ENCODE data around the gene S100A10. TPM values are rescaled to one million over a fixed set of nuclear protein-coding genes. Genes with fewer than 3 reads are reported as not detected.

S100A10 gene, protein sequence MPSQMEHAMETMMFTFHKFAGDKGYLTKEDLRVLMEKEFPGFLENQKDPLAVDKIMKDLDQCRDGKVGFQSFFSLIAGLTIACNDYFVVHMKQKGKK
- total RNA-seq (2022) (2,143 and 2,154 TPM in 2 replicates), Bru-seq, nascent RNA (percentile 100 among the genes with signal in this experiment), BruChase-seq, experiment 1, labeled RNA remaining after a 2-hour chase (percentile 98 among the genes with signal in this experiment), BruChase-seq, experiment 2, labeled RNA remaining after a 6-hour chase (percentile 99 among the genes with signal in this experiment)
- long read RNA-seq, transcript S100A10-202 (3 exons, 1,202 nt) = major isoform, 1,000 of 1,071 reads
- long read RNA-seq, transcript S100A10-201 (3 exons, 616 nt) = minor isoform, 6 of 1,071 reads
- long read RNA-seq, partial matches to known transcripts = 16 of 1,071 reads
- long read RNA-seq, other reads (novel, unspliced or antisense) = 49 of 1,071 reads

DNA sequence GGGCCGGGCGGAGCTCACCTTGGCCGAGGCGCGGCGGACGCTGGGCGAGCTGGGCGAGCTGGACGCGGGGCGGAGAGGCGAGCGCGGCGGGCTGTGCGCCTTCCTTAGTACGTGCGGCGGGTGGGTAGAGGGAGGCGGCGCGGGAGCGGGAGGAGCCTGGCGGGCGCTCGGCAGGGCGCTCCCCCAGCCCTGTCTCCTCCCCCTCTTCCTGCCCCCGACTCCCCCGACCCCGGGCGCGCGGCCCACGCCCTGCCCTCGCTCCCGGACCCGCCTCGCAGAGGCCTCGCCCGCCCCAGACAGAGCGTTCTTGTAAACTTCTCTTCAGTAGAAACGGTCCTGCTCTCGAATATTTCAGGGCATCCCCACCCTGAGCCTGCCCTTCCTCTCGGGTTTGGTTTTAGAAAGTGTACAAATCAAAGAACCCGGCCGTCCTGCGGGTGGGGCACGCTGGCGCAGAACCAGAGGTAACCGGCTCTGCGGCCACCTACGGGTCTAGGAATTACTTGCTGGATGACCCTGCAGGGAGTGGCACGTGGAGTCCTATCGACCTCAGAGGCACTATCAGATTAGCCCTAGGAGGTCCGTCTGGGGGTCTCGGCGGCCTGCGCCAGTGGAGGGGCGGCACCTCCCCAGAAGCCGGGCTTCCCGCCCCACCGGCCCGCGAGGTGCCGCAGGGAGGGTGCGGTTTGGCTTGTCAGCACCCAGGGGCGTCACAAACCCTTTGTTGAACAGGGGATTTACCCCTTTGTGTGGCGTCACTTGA, at the start of gene S100A10:
Gene S100A10, minus strand, starts transcription at position 126 of the 763 bp plus-strand sequence. CDS start 7,629 bp downstream, outside the sequence.
- Histone ChIP-seq H3K36me3 (ENCODE audit: control insufficient read depth, insufficient read depth, low read length) (peaks cover 7% of the 10 kb centered on the region), H3K4me3 (ENCODE audit: low read depth, low read length) (peak within 1 kb of the TSS; percentile 88), H3K9me3 (no peaks in the 10 kb centered on the region), H3K4me1 (peaks cover 55% of the 10 kb centered on the region), H3K27me3 (replicated peaks; ENCODE audit: control insufficient read depth, insufficient read depth, low read length) (no peaks in the 10 kb centered on the region)
- Mint-ChIP-seq H3K36me3 (ENCODE audit: insufficient read depth, unreplicated experiment) (peaks cover 65% of the 10 kb centered on the region), H3K27me3 (ENCODE audit: insufficient read depth, unreplicated experiment) (no peaks in the 10 kb centered on the region), H3K27ac (ENCODE audit: unreplicated experiment) (peak within 1 kb of the TSS; percentile 99), H3K9me3 (ENCODE audit: unreplicated experiment) (no peaks in the 10 kb centered on the region), H3K4me3 (ENCODE audit: unreplicated experiment) (peak within 1 kb of the TSS; percentile 88), H3K4me1 (ENCODE audit: low read depth, unreplicated experiment) (peaks cover 34% of the 10 kb centered on the region)
- BruUV-seq (replicated peaks) = TSS peak; percentile 0
- TF ChIP-seq, protein P1, sequence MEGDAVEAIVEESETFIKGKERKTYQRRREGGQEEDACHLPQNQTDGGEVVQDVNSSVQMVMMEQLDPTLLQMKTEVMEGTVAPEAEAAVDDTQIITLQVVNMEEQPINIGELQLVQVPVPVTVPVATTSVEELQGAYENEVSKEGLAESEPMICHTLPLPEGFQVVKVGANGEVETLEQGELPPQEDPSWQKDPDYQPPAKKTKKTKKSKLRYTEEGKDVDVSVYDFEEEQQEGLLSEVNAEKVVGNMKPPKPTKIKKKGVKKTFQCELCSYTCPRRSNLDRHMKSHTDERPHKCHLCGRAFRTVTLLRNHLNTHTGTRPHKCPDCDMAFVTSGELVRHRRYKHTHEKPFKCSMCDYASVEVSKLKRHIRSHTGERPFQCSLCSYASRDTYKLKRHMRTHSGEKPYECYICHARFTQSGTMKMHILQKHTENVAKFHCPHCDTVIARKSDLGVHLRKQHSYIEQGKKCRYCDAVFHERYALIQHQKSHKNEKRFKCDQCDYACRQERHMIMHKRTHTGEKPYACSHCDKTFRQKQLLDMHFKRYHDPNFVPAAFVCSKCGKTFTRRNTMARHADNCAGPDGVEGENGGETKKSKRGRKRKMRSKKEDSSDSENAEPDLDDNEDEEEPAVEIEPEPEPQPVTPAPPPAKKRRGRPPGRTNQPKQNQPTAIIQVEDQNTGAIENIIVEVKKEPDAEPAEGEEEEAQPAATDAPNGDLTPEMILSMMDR (IDR thresholded peaks at IDR 0.05; ENCODE audit: insufficient read depth in 1 of 2, low read depth in 1 of 2, low read length in 1 of 2, severe bottlenecking in 1 of 2, unreplicated experiment in 1 of 2) = no peak
- DNase-seq = peak; percentile 90 to 91
- CTCF ChIA-PET = interaction anchor here (2.2 to 3.1 kb wide), 3 partner anchors 18 to 26 kb away, joined by 8 to 22 read pairs (median 16); no protein-coding TSS in a partner anchor
- POLR2A ChIA-PET = interaction anchor here (0.6 to 3.4 kb wide), 5 partner anchors 7 to 483 kb away, joined by 3 to 56 read pairs (median 6); partner anchors contain the start of genes CGN and THEM4
- intact Hi-C loops (cut with micrococcal nuclease; ENCODE audit: unreplicated experiment) = loop anchor here (1.0 to 5.0 kb wide), 2 partner anchors 26 to 797 kb away; partner anchors contain the start of gene PIP5K1A

DNA sequence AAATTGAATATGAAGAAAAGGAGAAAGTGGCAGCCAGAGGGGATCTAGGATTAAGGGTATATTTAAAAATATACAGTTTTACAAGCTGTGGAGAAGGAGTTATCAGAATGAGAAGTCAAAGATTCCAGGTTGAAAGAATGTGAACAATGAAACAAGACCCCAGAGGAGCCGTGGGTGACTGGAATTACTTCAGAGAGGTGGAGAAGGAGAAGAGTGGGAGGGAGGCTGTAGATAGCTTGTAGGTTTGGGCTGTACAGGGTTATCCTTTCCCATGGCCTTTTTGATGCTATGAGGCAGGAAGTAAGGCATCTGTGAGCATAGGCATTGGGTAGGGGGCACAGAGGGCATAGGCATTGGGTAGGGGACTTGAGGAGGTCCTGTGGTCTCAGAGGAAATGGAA, 48.4 kb upstream of the S100A10 start:
- no peak overlapping the region for H3K27ac Mint-ChIP-seq (ENCODE audit: unreplicated experiment)
- BruUV-seq (replicated peaks) = no TSS peak
- H3K4me3 Mint-ChIP-seq (ENCODE audit: unreplicated experiment) = no peak overlapping the region
- H3K9me3 ChIP-seq = no peaks in the 10 kb centered on the region
- no peaks in the 10 kb centered on the region for H3K4me1 Mint-ChIP-seq (ENCODE audit: low read depth, unreplicated experiment)
- no peak for DNase-seq
- H3K27me3 Mint-ChIP-seq (ENCODE audit: insufficient read depth, unreplicated experiment) = no peaks in the 10 kb centered on the region
- H3K27me3 ChIP-seq (replicated peaks; ENCODE audit: control insufficient read depth, insufficient read depth, low read length) = no peaks in the 10 kb centered on the region
- TF ChIP-seq, protein P1 (IDR thresholded peaks at IDR 0.05; ENCODE audit: insufficient read depth in 1 of 2, low read depth in 1 of 2, low read length in 1 of 2, severe bottlenecking in 1 of 2, unreplicated experiment in 1 of 2) = no peak
- ChIA-PET CTCF (no interaction called here), POLR2A (no interaction called here)
- intact Hi-C loops (cut with micrococcal nuclease; ENCODE audit: unreplicated experiment) = no loop called here
- H3K9me3 Mint-ChIP-seq (ENCODE audit: unreplicated experiment) = no peaks in the 10 kb centered on the region
- no peak overlapping the region for H3K4me3 ChIP-seq (ENCODE audit: low read depth, low read length)
- no peaks in the 10 kb centered on the region for H3K36me3 Mint-ChIP-seq (ENCODE audit: insufficient read depth, unreplicated experiment)
- H3K4me1 ChIP-seq = peaks cover 5% of the 10 kb centered on the region
- H3K36me3 ChIP-seq (ENCODE audit: control insufficient read depth, insufficient read depth, low read length) = no peaks in the 10 kb centered on the region

DNA sequence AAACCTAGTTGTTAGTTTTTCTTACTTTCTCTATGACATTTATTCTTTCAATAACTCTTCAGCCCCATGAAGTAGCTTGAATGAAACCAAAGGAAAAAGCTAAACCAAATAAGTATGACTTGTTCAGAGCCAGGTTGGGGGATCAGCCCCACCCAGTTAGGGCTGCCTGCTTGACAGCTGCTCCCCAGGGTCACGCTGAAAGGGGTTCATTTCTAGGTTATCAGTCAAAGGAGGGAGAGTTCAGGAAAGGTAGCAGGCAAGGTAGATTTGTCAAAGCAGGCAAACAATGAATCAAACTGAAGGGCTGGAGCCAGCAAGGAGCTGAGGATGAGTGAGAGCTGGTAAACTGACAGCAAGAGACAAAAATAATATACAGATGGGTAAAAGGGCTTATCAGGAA, 46.2 kb upstream of the S100A10 start:
- Mint-ChIP-seq H3K27me3 (ENCODE audit: insufficient read depth, unreplicated experiment) (no peaks in the 10 kb centered on the region), H3K4me1 (ENCODE audit: low read depth, unreplicated experiment) (no peaks in the 10 kb centered on the region), H3K9me3 (ENCODE audit: unreplicated experiment) (no peaks in the 10 kb centered on the region), H3K27ac (ENCODE audit: unreplicated experiment) (no peak overlapping the region), H3K4me3 (ENCODE audit: unreplicated experiment) (no peak overlapping the region), H3K36me3 (ENCODE audit: insufficient read depth, unreplicated experiment) (peaks cover 19% of the 10 kb centered on the region)
- H3K27me3 ChIP-seq (replicated peaks; ENCODE audit: control insufficient read depth, insufficient read depth, low read length) = no peaks in the 10 kb centered on the region
- DNase-seq = no peak
- POLR2A ChIA-PET = no interaction called here
- H3K36me3 ChIP-seq (ENCODE audit: control insufficient read depth, insufficient read depth, low read length) = no peaks in the 10 kb centered on the region
- TF ChIP-seq, protein P1 (IDR thresholded peaks at IDR 0.05; ENCODE audit: insufficient read depth in 1 of 2, low read depth in 1 of 2, low read length in 1 of 2, severe bottlenecking in 1 of 2, unreplicated experiment in 1 of 2) = no peak
- no TSS peak for BruUV-seq (replicated peaks)
- H3K4me3 ChIP-seq (ENCODE audit: low read depth, low read length) = no peak overlapping the region
- intact Hi-C loops (cut with micrococcal nuclease; ENCODE audit: unreplicated experiment) = no loop called here
- H3K4me1 ChIP-seq = peaks cover 5% of the 10 kb centered on the region
- CTCF ChIA-PET = no interaction called here
- no peaks in the 10 kb centered on the region for H3K9me3 ChIP-seq

Measured in Caco-2 (cell line).